Neuronal stem cell (in vitro differentiated cells): Measurements from ENCODE around the gene IRF1.
A peak's percentile ranks its signal among the peaks of the same experiment; 100 is the strongest.

Source experiments
- DNase-seq: peaks from one replicate; pipeline ENCODE4 v3.0.0-alpha.2; 2013; ENCODE audit warnings: low spot score
- H2AFZ ChIP-seq: one replicate; pipeline ENCODE4 v1.6.1; 2013; ENCODE audit warnings: mild to moderate bottlenecking, low read length, inconsistent platforms
- H2AK5ac ChIP-seq: 2 replicates; pipeline ENCODE4 v1.6.1; 2013; ENCODE audit warnings: low read depth, mild to moderate bottlenecking, inconsistent platforms, low read length, moderate library complexity, mixed read lengths
- H2BK120ac ChIP-seq: 2 replicates; pipeline ENCODE4 v1.6.1; 2013; ENCODE audit warnings: low read depth, mild to moderate bottlenecking, inconsistent platforms, low read length, moderate library complexity, mixed read lengths
- H2BK12ac ChIP-seq: one replicate; pipeline ENCODE4 v1.6.1; 2013; ENCODE audit warnings: low read length, inconsistent platforms
- H2BK15ac ChIP-seq: 2 replicates; pipeline ENCODE4 v1.6.1; 2013; ENCODE audit warnings: mild to moderate bottlenecking, low read length, inconsistent platforms, mixed read lengths
- H2BK5ac ChIP-seq: one replicate; pipeline ENCODE4 v1.6.1; 2013; ENCODE audit warnings: inconsistent platforms, mild to moderate bottlenecking, low read length, moderate library complexity
- H3K14ac ChIP-seq: one replicate; pipeline ENCODE4 v1.6.1; 2013; ENCODE audit warnings: low read length, inconsistent platforms
- H3K18ac ChIP-seq: 2 replicates; pipeline ENCODE4 v1.6.1; 2013; ENCODE audit warnings: low read length, inconsistent platforms
- H3K23ac ChIP-seq: 2 replicates; pipeline ENCODE4 v1.6.1; 2013; ENCODE audit warnings: low read depth, mild to moderate bottlenecking, mixed read lengths, low read length, inconsistent platforms; ENCODE audit not compliant: poor library complexity
- H3K27ac ChIP-seq: replicated peaks from 3 replicates; pipeline ENCODE4 v1.5.1; 2013; ENCODE audit warnings: low read length, inconsistent platforms
- H3K27me3 ChIP-seq, 3 experiments: 2 replicates each; pipeline ENCODE4 v1.6.1; 2013; ENCODE audit warnings: low read length in 3 of 3, mild to moderate bottlenecking in 2 of 3, inconsistent platforms in 1 of 3, low read depth in 1 of 3, mixed read lengths in 1 of 3, moderate library complexity in 1 of 3; ENCODE audit not compliant: control insufficient read depth in 3 of 3, insufficient read depth in 3 of 3
- H3K36me3 ChIP-seq, 2 donors: replicated peaks in 1 of 2; 2 replicates each; pipeline ENCODE4 v1.6.1; 2013; ENCODE audit warnings: low read length in 2 of 2; ENCODE audit not compliant: control insufficient read depth in 2 of 2, insufficient read depth in 2 of 2
- H3K4ac ChIP-seq: 2 replicates; pipeline ENCODE4 v1.6.1; 2013; ENCODE audit warnings: inconsistent platforms, mild to moderate bottlenecking, low read length, moderate library complexity
- H3K4me1 ChIP-seq, 2 donors: 1 replicate in 1 of 2; 2 replicates in 1 of 2; pipeline ENCODE4 v1.6.1; 2013; ENCODE audit warnings: low read length in 2 of 2, low read depth in 1 of 2; ENCODE audit not compliant: control insufficient read depth in 2 of 2, insufficient read depth in 1 of 2
- H3K4me2 ChIP-seq: one replicate; pipeline ENCODE4 v1.6.1; 2013; ENCODE audit warnings: mild to moderate bottlenecking, low read length, inconsistent platforms; ENCODE audit not compliant: insufficient read depth, poor library complexity, severe bottlenecking
- H3K4me3 ChIP-seq, 2 donors: 2 replicates each; pipeline ENCODE4 v1.5.1; 2013; ENCODE audit warnings: low read length in 2 of 2, mild to moderate bottlenecking in 2 of 2, inconsistent platforms in 1 of 2, moderate library complexity in 1 of 2
- H3K79me1 ChIP-seq: one replicate; pipeline ENCODE4 v1.6.1; 2013; ENCODE audit warnings: low read depth, mild to moderate bottlenecking, inconsistent platforms, low read length, moderate library complexity
- H3K9ac ChIP-seq: one replicate; pipeline ENCODE4 v1.6.1; 2013; ENCODE audit warnings: mild to moderate bottlenecking, low read depth, low read length, inconsistent platforms; ENCODE audit not compliant: poor library complexity
- H3K9me3 ChIP-seq, 2 donors: replicated peaks in 1 of 2; 2 replicates each; pipeline versions ENCODE3 to v1.6.1; 2013; ENCODE audit warnings: low read length in 2 of 2, mild to moderate bottlenecking in 2 of 2, inconsistent platforms in 1 of 2, low read depth in 1 of 2, mixed read lengths in 1 of 2, moderate library complexity in 1 of 2; ENCODE audit not compliant: control insufficient read depth in 2 of 2, insufficient read depth in 1 of 2
- H4K8ac ChIP-seq: one replicate; pipeline ENCODE4 v1.6.1; 2013; ENCODE audit warnings: low read depth, mild to moderate bottlenecking, inconsistent platforms, low read length, moderate library complexity
- H4K91ac ChIP-seq: one replicate; pipeline ENCODE4 v1.6.1; 2013; ENCODE audit warnings: low read length, low read depth, mild to moderate bottlenecking, inconsistent platforms; ENCODE audit not compliant: poor library complexity
- WGBS, 2 donors: extraction: QIAGEN DNeasy Blood & Tissue Kit; methylation state at CpG; one replicate each; pipeline ENCODE4 v1.1.7; 2013; ENCODE audit warnings: missing lambda C conversion rate in 2 of 2, mixed read lengths in 1 of 2; ENCODE audit not compliant: insufficient read length in 2 of 2, insufficient replicate concordance in 1 of 2; ENCODE audit errors: extremely low coverage in 2 of 2; 5-methylcytosine and 5-hydroxymethylcytosine counted together

Gene IRF1

DNA sequence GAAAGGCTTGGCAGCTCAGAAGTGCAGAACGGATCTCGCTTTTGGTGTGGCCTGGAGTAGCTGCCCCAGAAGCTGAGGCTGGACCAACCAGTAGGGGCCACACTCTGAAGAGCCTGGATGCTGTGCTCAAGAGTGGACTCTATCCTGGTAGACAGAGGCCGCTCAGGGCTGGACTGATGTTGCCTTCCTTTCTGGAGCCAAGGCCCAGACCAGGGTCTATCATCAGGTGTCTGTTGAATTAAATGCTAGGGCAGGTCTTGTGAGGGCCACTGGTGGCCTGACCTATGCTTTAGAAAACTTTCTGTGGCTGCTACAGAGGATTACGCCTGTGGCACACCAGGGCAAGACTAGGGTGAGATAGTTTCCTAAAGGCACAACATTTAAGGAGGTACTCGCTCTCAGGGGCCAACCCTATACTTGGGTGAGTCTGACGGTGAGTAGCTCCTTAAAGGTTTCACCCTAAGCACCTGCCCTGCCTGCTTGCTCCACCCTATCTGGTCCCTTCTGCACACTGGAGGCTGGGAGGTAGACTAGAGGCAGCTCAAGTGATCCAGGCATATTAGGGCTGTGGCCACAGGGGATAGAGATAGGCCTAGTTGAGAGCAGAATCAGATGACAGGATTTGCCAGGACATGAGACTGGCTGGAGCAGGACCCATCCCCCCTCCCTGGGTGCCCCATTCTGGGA, 9.8 kb upstream of the IRF1 start:
- Histone ChIP-seq H3K4me3 (no peak overlapping the region), H2BK5ac (no peak overlapping the region), H4K91ac (no peak overlapping the region), H3K27me3 (peaks cover 0 to 30% (median 3%) of the 10 kb centered on the region in 3 experiments), H2AK5ac (peak overlapping the region; percentile 48), H3K27ac (no peak overlapping the region), H3K18ac (no peak overlapping the region), H4K8ac (no peak overlapping the region), H3K4ac (no peak overlapping the region), H3K4me1 (peaks cover 7 to 14% of the 10 kb centered on the region in 2 donors), H2AFZ (no peak overlapping the region), H3K4me2 (no peak overlapping the region), H3K9ac (no peak overlapping the region), H3K36me3 (no peaks in the 10 kb centered on the region), H3K9me3 (no peaks in the 10 kb centered on the region), H3K23ac (no peak overlapping the region), H2BK12ac (no peak overlapping the region), H3K79me1 (no peaks in the 10 kb centered on the region), H2BK120ac (no peak overlapping the region), H2BK15ac (no peak overlapping the region), H3K14ac (no peak overlapping the region)
- WGBS, 2 donors, result no CpG with 5 or more reads among the region's 6 CpGs
- no peak for DNase-seq

DNA sequence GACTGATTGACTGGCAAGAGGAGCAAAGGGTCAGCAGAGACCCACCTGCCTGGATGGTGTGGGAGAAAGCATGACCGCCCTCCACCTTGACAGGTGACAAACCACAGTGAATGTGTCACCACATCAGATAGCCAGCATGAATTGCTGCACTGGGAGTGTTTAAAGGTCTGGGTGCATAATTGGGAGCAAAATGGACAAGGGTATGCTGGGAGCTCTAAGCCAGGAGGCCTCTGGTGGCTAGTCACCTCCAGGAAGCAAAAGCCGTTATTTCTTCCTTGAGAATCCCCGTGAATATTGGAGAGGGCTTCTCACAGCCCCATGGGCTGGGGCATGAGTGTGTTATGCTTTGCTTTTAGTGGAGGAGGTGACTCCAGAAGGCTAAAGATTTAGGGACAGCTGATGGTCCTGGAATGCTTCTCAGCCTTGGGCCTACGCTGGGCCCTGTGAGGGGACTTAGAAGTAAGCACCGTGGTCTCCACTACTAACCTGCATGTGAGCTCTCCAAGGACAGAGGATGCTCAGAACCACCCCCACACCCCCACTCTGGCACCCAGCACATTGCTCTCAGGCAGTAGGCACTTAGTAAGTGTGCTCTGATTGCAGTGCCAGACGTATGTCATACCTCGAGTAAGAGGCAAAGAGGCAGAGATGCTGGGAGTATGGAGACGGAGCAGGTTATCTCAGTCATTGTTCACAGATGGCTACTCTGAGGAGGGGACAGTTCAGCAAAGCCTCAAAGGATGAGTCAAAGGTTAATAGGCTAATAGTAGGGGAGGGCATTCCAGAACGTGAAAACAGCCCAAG, 9.1 kb upstream of the IRF1 start:
- no peak for DNase-seq
- no peak overlapping the region for H3K4ac ChIP-seq
- H3K27ac ChIP-seq, result no peak overlapping the region
- no peak overlapping the region for H2BK15ac ChIP-seq
- no peak overlapping the region for H3K9ac ChIP-seq
- H3K79me1 ChIP-seq, result no peaks in the 10 kb centered on the region
- no peak overlapping the region for H4K8ac ChIP-seq
- H3K18ac ChIP-seq, result peak overlapping the region; percentile 36
- H3K14ac ChIP-seq, result no peak overlapping the region
- no peak overlapping the region for H2BK120ac ChIP-seq
- no peak overlapping the region for H3K23ac ChIP-seq
- no peaks in the 10 kb centered on the region for H3K9me3 ChIP-seq
- H3K4me1 ChIP-seq, result peaks cover 10 to 17% of the 10 kb centered on the region in 2 donors
- H2BK5ac ChIP-seq, result no peak overlapping the region
- H2AK5ac ChIP-seq, result no peak overlapping the region
- no peaks in the 10 kb centered on the region for H3K36me3 ChIP-seq
- WGBS, 2 donors, result no CpG with 5 or more reads among the region's 9 CpGs
- H3K4me2 ChIP-seq, result no peak overlapping the region
- no peak overlapping the region for H3K4me3 ChIP-seq
- no peak overlapping the region for H2AFZ ChIP-seq
- H3K27me3 ChIP-seq, result peaks cover 0 to 34% (median 3%) of the 10 kb centered on the region in 3 experiments
- H2BK12ac ChIP-seq, result no peak overlapping the region
- no peak overlapping the region for H4K91ac ChIP-seq

DNA sequence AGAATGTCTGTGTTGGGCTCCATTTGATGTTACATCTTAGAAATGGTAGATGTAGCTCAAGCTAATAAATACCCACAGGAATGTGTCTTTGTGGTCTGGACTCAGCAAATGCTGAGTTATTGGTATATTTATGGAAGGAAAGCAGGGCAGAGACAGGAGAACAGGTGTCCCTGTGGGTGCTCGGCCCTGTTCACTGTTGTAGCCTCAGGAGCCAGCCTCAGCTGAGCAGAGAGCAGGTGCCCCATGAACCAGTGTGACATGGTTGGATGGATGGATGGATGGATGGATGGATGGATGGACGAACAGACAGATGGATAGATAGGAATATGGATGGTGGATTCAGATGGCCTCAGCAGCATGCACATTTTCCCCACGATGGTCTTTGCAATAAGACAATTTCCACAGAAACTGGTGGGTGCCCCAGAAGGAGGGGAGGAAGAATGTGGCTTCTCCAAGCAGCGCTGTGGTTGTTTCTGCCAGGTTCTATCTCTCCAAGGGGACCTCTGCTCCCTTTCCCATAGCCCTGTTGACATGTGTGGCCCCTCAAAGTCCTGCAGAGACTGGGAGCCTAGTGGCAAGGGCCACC, 8.2 kb upstream of the IRF1 start:
- Histone ChIP-seq H3K4me3 (no peak overlapping the region), H2AFZ (no peak overlapping the region), H3K27ac (no peak overlapping the region), H3K4me1 (peaks cover 10 to 17% of the 10 kb centered on the region in 2 donors), H2BK15ac (no peak overlapping the region), H2BK5ac (no peak overlapping the region), H3K23ac (no peak overlapping the region), H3K14ac (no peak overlapping the region), H3K9me3 (no peaks in the 10 kb centered on the region), H2BK12ac (peak overlapping the region; percentile 14), H3K9ac (no peak overlapping the region), H3K4ac (no peak overlapping the region), H3K36me3 (no peaks in the 10 kb centered on the region), H4K91ac (no peak overlapping the region), H3K4me2 (no peak overlapping the region), H4K8ac (no peak overlapping the region), H3K18ac (no peak overlapping the region), H3K79me1 (no peaks in the 10 kb centered on the region), H3K27me3 (peaks cover 0 to 39% (median 11%) of the 10 kb centered on the region in 3 experiments), H2AK5ac (no peak overlapping the region), H2BK120ac (no peak overlapping the region)
- DNase-seq, result no peak
- WGBS, 2 donors, result no CpG with 5 or more reads among the region's 4 CpGs

DNA sequence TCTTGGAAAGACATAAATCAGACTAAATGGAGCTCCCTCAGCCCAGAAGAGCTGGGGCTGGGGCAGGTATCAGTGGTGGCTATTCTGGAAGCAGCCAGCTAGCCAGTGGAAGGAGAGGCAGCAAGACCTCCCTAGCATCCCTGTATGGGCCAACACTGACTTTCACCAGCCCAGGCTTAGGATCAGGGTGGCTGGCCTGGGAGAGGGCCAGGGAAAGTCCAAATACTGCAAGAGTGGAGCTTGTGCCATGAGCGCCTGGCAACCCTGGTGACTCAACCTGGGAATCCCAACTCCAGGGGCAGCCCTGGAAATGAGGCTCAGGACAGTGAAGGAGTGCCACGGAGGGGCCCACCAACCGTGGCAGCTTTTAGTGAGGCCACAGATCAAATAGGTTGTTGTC, 7.6 kb upstream of the IRF1 start:
- DNase-seq, result no peak
- Histone ChIP-seq H4K8ac (no peak overlapping the region), H3K23ac (no peak overlapping the region)

More for the DNA sequence above, 7.6 kb upstream of the IRF1 start:
- Histone ChIP-seq H2AFZ (no peak overlapping the region), H3K4me3 (no peak overlapping the region), H2BK120ac (no peak overlapping the region), H3K9ac (no peak overlapping the region), H3K36me3 (no peaks in the 10 kb centered on the region), H2AK5ac (peak overlapping the region; percentile 65), H3K9me3 (no peaks in the 10 kb centered on the region), H3K14ac (no peak overlapping the region), H2BK12ac (no peak overlapping the region), H3K18ac (no peak overlapping the region), H3K4me1 (peaks cover 10 to 17% of the 10 kb centered on the region in 2 donors), H3K27ac (no peak overlapping the region), H2BK15ac (peak overlapping the region; percentile 41), H3K4ac (no peak overlapping the region), H3K27me3 (peaks cover 0 to 45% (median 16%) of the 10 kb centered on the region in 3 experiments), H3K4me2 (no peak overlapping the region), H2BK5ac (no peak overlapping the region), H4K91ac (no peak overlapping the region), H3K79me1 (no peaks in the 10 kb centered on the region)
- WGBS, 2 donors, result no CpG with 5 or more reads among the region's 3 CpGs
